PC-3 (cell line): Measurements from ENCODE around the gene LY6G5C. TPM values are rescaled to one million over a fixed set of nuclear protein-coding genes. Genes with fewer than 3 reads are reported as not detected.

Source experiments
- ATAC-seq: fragments of 200-7000 bp; cut with Tn5 transposase; 2 replicates; pipeline ENCODE4 v1.9.1; 2020; ENCODE audit warnings: mild to moderate bottlenecking, moderate library complexity
- BruUV-seq: library from RNA; stranded (reverse); fragments of 400-500 nt; replicated peaks from 2 replicates; lab custom pipeline; 2021; lab: Mats Ljungman, UMichigan
- CTCF ChIA-PET: fragments of 300-600 bp; sonication (Branson Sonifier 250); formaldehyde crosslinking; loops from one replicate; lab custom pipeline; 2022; ENCODE audit warnings: antibody characterized with exemption; lab: Charles Lee
- POLR2A ChIA-PET: fragments of 300-600 bp; sonication (Branson Sonifier 250); formaldehyde crosslinking; loops from one replicate; lab custom pipeline; 2022; ENCODE audit warnings: antibody characterized with exemption; ENCODE audit not compliant: unreplicated experiment; lab: Charles Lee
- DNase-seq: peaks from one replicate; pipeline ENCODE4 v3.0.0-alpha.2; 2015
- H2AFZ ChIP-seq: fragments of 300-600 bp; sonication (generic); 2 replicates; pipeline ENCODE4 v1.6.0; 2016; ENCODE audit warnings: antibody characterized with exemption, low read length
- H3F3A ChIP-seq: fragments of 300-600 bp; sonication (generic); one replicate; pipeline ENCODE4 v1.6.0; 2017; ENCODE audit warnings: antibody characterized with exemption, low read length, control low read depth, mild to moderate bottlenecking; ENCODE audit not compliant: unreplicated experiment
- H3K27ac ChIP-seq: fragments of 300-600 bp; sonication (generic); 2 replicates; pipeline ENCODE4 v1.5.1; 2016; ENCODE audit warnings: mild to moderate bottlenecking, low read length
- H3K27me3 ChIP-seq: fragments of 300-600 bp; sonication (generic); 2 replicates; pipeline ENCODE4 v1.6.1; 2016; ENCODE audit warnings: low read length, mixed read lengths
- H3K36me3 ChIP-seq: fragments of 300-600 bp; sonication (generic); 2 replicates; pipeline ENCODE4 v1.6.1; 2016; ENCODE audit warnings: low read depth, mixed run types, low read length, mixed read lengths
- H3K4me1 ChIP-seq: fragments of 300-600 bp; sonication (generic); 2 replicates; pipeline ENCODE4 v1.5.1; 2016; ENCODE audit warnings: low read length; ENCODE audit not compliant: insufficient read depth
- H3K4me2 ChIP-seq: fragments of 300-600 bp; sonication (generic); 2 replicates; pipeline ENCODE4 v1.6.0; 2016; ENCODE audit warnings: low read length
- H3K4me3 ChIP-seq: fragments of 300-600 bp; sonication (generic); 2 replicates; pipeline ENCODE4 v1.5.1; 2016; ENCODE audit warnings: mild to moderate bottlenecking, low read length, mixed read lengths
- H3K79me2 ChIP-seq: fragments of 300-600 bp; sonication (generic); 2 replicates; pipeline ENCODE4 v1.6.1; 2017; ENCODE audit warnings: low read length, mixed read lengths
- H3K9ac ChIP-seq: fragments of 300-600 bp; sonication (generic); 2 replicates; pipeline ENCODE4 v1.6.0; 2016; ENCODE audit warnings: mild to moderate bottlenecking, low read length
- H3K9me2 ChIP-seq: fragments of 300-600 bp; sonication (generic); replicated peaks from 2 replicates; pipeline ENCODE4 v1.6.1; 2016; ENCODE audit warnings: mixed run types, low read length, mixed read lengths
- H3K9me3 ChIP-seq: fragments of 300-600 bp; sonication (generic); 2 replicates; pipeline ENCODE4 v1.6.1; 2016; ENCODE audit warnings: low read length, mixed read lengths
- H4K20me1 ChIP-seq: fragments of 300-600 bp; sonication (generic); 2 replicates; pipeline ENCODE4 v1.6.1; 2016; ENCODE audit warnings: low read length, mixed read lengths
- EZH2 ChIP-seq: fragments of 300-600 bp; sonication (generic); IDR thresholded peaks from one replicate; pipeline ENCODE4 v1.6.1; 2017; ENCODE audit warnings: antibody characterized with exemption, mild to moderate bottlenecking, low read length; ENCODE audit not compliant: unreplicated experiment
- EZH2phosphoT487 ChIP-seq: fragments of 300-600 bp; sonication (generic); IDR thresholded peaks from 2 replicates; pipeline ENCODE4 v1.6.1; 2018; ENCODE audit warnings: mild to moderate bottlenecking, antibody characterized with exemption, low read length, borderline replicate concordance
- intact Hi-C: fragments of 100-400 bp; cut with micrococcal nuclease; formaldehyde crosslinking; loops from 2 replicates; pipeline ENCODE4 v1.9.0; 2023
- total RNA-seq: library from RNA; depleted of rRNA; stranded (reverse); fragments of >200 nt; gene quantifications from 2 replicates; pipeline ENCODE4 v1.2.3, GENCODE V29; 2014
- TF ChIP-seq, protein P1 (sequence below): fragments of 300-600 bp; sonication (generic); conservative IDR thresholded peaks from 2 replicates; pipeline ENCODE4 v1.5.1; 2017; ENCODE audit warnings: antibody characterized with exemption, low read depth, mild to moderate bottlenecking, low read length

Gene LY6G5C
- total RNA-seq, 1 experiment from 2014 or later, result 1.8 TPM

DNA sequence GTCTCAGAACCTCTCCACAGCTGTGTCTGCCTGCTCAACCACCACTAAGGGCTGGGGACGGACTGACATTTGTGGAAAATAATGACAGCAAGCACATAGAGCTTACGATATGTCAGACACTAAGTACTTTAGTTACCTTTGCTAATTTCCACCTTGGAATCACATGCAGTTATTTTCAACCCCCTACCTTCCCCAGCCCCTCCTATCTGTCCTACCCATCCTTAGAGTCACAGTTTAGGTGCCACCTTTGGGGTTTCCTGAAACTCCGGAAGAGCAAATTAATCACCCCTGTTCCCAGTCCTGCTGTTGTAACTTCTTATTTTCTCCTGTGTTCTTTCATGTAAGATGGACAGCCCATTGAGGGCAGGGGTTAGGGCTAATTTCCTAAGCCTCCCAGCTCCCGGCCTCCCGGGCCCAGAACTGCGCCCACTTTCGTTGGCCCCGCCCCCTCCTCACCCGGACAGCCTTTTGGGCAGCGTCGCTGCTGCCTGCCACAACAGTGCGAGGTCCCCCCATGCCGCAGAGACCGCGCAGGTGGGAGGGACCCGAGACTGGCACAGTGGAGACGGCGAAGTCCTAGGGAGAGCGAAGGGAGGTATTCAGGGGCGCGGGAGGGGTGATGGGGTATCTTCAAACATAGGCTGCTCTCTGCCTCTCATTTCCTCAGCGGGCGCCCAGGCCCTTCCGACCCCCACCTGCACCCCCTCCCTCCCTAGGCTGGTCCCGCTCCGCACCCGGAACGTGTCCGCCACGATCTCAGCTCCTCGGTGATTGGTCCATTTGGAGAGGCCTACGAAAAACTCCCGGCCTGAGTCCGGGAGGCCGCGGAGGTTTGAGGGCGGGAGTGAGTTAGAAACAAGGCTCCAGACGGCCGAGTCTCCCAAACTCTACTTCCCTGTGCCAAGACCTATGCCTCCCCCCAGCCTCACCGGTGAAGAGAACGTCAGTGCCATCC lies 47.1 kb upstream of the LY6G5C start:
- Histone ChIP-seq H4K20me1 (no peaks in the 10 kb centered on the region), H3K27me3 (no peaks in the 10 kb centered on the region), H3K9me3 (no peaks in the 10 kb centered on the region), H3K79me2 (peaks cover under 1% of the 10 kb centered on the region; the same call in 1 of the 2 replicates), H3K4me3 (peak overlapping the region; percentile 77), H3K27ac (no peak overlapping the region), H3K9me2 (no peaks in the 10 kb centered on the region), H3F3A (peaks cover 4% of the 10 kb centered on the region), H3K9ac (no peak overlapping the region), H3K4me1 (no peaks in the 10 kb centered on the region), H2AFZ (no peak overlapping the region), H3K36me3 (peaks cover 21% of the 10 kb centered on the region), H3K4me2 (peak overlapping the region; percentile 89)
- intact Hi-C loops, result no loop called here
- ChIA-PET POLR2A (no interaction called here), CTCF (no interaction called here)
- ATAC-seq (no peak), DNase-seq (no peak)
- TF ChIP-seq EZH2phosphoT487 (no peak), EZH2 (no peak)
- TF ChIP-seq, protein P1, sequence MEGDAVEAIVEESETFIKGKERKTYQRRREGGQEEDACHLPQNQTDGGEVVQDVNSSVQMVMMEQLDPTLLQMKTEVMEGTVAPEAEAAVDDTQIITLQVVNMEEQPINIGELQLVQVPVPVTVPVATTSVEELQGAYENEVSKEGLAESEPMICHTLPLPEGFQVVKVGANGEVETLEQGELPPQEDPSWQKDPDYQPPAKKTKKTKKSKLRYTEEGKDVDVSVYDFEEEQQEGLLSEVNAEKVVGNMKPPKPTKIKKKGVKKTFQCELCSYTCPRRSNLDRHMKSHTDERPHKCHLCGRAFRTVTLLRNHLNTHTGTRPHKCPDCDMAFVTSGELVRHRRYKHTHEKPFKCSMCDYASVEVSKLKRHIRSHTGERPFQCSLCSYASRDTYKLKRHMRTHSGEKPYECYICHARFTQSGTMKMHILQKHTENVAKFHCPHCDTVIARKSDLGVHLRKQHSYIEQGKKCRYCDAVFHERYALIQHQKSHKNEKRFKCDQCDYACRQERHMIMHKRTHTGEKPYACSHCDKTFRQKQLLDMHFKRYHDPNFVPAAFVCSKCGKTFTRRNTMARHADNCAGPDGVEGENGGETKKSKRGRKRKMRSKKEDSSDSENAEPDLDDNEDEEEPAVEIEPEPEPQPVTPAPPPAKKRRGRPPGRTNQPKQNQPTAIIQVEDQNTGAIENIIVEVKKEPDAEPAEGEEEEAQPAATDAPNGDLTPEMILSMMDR, result no peak
- no TSS peak for BruUV-seq

- Histone ChIP-seq H3K9ac (no peak overlapping the region), H3K9me3 (no peaks in the 10 kb centered on the region), H3K36me3 (peaks cover 15% of the 10 kb centered on the region), H3F3A (peaks cover 4% of the 10 kb centered on the region), H3K4me1 (no peaks in the 10 kb centered on the region), H3K9me2 (no peaks in the 10 kb centered on the region), H4K20me1 (no peaks in the 10 kb centered on the region), H3K27ac (no peak overlapping the region), H3K4me3 (no peak overlapping the region), H2AFZ (no peak overlapping the region), H3K79me2 (no peaks in the 10 kb centered on the region), H3K4me2 (no peak overlapping the region), H3K27me3 (no peaks in the 10 kb centered on the region)
- intact Hi-C loops, result no loop called here
- DNase-seq (no peak), ATAC-seq (no peak)
- TF ChIP-seq EZH2phosphoT487 (no peak), EZH2 (no peak)
- TF ChIP-seq, protein P1, result no peak
- CTCF ChIA-PET, result no interaction called here
- no TSS peak for BruUV-seq
- POLR2A ChIA-PET, result no interaction called here
Observed at GRCh38 chr6:31727034-31727716, 46.3 kb upstream of the LY6G5C start.
